ENCODE measurements around the gene PLSCR4.
"Not testable (repeated sequence)": the region's sequence is repeated elsewhere in the genome, so short reads cannot be mapped to it uniquely, and the experiment has no call there.

PLSCR4 gene, protein sequence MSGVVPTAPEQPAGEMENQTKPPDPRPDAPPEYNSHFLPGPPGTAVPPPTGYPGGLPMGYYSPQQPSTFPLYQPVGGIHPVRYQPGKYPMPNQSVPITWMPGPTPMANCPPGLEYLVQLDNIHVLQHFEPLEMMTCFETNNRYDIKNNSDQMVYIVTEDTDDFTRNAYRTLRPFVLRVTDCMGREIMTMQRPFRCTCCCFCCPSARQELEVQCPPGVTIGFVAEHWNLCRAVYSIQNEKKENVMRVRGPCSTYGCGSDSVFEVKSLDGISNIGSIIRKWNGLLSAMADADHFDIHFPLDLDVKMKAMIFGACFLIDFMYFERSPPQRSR
- total RNA-seq = 0 to 0.18 (median 0) reads per million in 9 experiments

DNA sequence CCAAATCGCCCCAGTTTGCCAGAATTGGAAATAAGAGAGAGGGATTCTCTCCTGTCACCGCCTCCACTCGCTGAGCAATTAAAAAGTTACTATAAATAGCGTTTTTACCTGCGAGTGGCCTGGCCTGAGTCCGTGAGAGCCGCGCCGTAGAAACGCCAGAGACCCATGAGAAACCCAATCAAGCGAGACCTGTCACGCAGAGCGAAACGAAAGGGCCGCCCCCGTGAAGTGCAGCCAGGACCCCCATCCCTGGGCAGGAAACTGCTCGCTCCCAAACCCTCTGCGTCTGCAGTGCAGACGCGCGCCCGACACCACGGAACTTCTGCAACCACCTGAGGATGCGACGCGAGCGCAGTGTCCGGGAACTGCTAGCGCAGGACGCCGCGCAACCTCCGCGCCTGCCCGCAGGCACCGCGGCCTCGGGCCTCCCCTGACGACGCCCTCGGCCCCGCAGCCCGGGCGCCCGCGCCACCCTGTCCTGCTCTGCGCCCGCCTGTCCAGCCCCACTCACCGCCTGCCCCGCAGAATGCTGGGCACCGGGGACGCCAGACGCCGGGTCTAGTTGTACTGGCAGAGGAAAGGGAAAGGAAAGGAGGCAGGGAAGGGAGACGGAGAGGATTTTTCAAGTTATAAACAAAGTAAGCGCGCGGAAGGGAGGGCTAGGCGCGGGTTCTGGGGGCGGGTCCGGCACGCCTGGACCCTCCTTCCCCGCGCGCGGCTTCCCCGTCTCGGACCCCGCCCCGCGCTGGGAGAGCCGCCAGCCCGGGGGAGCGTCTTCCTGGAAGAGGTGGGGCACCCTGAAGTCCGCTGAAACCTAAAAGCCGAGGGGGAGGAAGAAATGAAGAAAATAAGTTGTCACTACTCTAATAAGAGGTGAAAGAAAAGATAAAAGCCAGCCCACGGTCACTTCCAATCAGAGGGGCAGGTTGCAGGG lies at the start of gene PLSCR4:
TSS of gene PLSCR4 (minus strand) at position 657 of the 934 bp plus-strand sequence. CDS start 29,034 bp downstream, outside the sequence.
- peaks cover 27 to 38% of the 10 kb centered on the region in 2 donors for H3K27me3 Mint-ChIP-seq

DNA sequence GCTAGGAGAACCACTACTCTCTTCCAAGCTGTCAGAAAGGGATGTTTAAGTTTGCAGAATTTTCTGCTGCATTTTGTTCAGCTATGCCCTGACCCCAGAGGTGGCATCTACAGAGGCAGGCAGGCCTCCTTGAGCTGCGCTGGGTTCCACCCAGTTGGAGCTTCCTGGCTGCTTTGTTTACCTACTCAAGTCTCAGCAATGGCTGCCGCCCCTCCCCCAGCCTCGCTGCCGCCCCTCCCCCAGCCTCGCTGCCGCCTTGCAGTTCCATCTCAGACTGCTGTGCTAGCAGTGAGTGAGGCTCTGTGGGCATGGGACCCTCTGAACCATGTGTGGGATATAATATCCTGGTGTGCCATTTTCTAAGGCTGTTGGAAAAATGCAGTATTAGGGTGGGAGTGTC lies 42.5 kb upstream of the PLSCR4 start:
- H3K36me3 Mint-ChIP-seq (ENCODE audit: insufficient read depth); DNase-seq; ATAC-seq (replicated peaks); H3K9me3 Mint-ChIP-seq; H3K27me3 Mint-ChIP-seq; H3K4me1 Mint-ChIP-seq (ENCODE audit: low read depth in 2 of 2); H3K27ac Mint-ChIP-seq; H3K4me3 Mint-ChIP-seq: not testable (repeated sequence)

More for the DNA sequence above, at the start of gene PLSCR4:
- no peak within 1 kb of the TSS for H3K27ac Mint-ChIP-seq
- H3K36me3 Mint-ChIP-seq (ENCODE audit: insufficient read depth) = no peaks in the 10 kb centered on the region
- H3K4me1 Mint-ChIP-seq (ENCODE audit: low read depth in 2 of 2) = peaks cover 0 to 4% of the 10 kb centered on the region in 2 donors
- peaks cover 0 to 1% of the 10 kb centered on the region in 2 donors for H3K9me3 Mint-ChIP-seq
- DNase-seq (no peak), ATAC-seq (replicated peaks) (no peak)
- H3K4me3 Mint-ChIP-seq = peak within 1 kb of the TSS; percentile 68 to 70

DNA sequence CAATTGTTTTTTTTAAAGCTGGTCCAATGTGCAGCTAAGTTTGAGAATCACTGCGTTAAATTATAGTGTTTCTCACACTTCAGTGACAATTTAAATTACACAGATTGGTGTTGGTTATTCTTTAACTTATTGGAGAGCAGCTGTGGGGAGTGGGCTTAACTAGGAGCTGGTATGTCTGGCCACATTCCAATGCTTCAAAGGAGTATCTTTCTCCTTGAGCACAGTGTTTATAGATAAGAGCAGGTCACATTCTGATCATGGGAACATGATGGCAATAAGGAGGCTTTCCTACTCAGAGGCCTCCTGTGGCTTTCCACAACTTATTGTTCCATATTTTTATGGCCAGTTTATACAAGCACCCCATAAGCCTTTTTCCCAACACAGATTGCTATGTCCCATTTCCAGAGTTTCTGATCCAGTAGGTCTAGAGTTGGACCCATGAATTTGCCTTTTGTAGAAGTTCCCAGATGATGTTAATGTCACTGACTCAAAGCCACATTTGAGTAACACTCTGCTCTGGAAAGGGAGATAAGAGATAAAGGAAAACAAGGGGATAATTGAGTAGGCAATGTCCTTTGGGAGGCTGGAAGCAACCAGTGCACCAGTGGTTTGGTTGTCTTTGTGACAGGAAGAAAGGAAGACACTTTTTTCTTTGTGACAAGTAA lies 33.0 kb upstream of the PLSCR4 start:
- peaks cover 0 to 2% of the 10 kb centered on the region in 2 donors for H3K9me3 Mint-ChIP-seq
- H3K27me3 Mint-ChIP-seq = no peaks in the 10 kb centered on the region
- H3K36me3 Mint-ChIP-seq (ENCODE audit: insufficient read depth) = no peaks in the 10 kb centered on the region
- no peak overlapping the region for H3K4me3 Mint-ChIP-seq
- ATAC-seq (replicated peaks) = no peak
- no peak for DNase-seq
- H3K27ac Mint-ChIP-seq = no peak overlapping the region
- H3K4me1 Mint-ChIP-seq (ENCODE audit: low read depth in 2 of 2) = no peaks in the 10 kb centered on the region

DNA sequence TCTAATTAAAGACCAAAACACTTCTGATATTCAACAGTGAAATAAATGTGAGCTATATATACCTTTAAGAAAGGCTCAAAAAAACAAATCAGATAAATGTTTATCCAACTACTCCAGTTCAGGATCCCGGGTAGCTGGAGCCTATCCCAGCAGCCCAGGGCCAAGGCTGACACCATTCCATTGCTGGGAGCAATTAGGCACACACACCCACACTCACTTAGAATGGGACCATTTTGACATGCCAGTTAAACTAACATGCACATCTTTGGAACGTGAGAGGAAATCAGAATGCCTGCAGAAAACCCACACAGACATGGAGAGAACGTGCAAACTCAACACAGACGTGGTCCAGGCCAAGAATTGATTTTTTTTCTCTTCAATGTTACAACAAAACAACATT lies 30.0 kb upstream of the PLSCR4 start:
- Mint-ChIP-seq H3K27me3 (no peaks in the 10 kb centered on the region), H3K4me1 (ENCODE audit: low read depth in 2 of 2) (no peaks in the 10 kb centered on the region), H3K4me3 (no peak overlapping the region), H3K9me3 (no peaks in the 10 kb centered on the region), H3K36me3 (ENCODE audit: insufficient read depth) (no peaks in the 10 kb centered on the region), H3K27ac (no peak overlapping the region)
- DNase-seq = no peak
- no peak for ATAC-seq (replicated peaks)

DNA sequence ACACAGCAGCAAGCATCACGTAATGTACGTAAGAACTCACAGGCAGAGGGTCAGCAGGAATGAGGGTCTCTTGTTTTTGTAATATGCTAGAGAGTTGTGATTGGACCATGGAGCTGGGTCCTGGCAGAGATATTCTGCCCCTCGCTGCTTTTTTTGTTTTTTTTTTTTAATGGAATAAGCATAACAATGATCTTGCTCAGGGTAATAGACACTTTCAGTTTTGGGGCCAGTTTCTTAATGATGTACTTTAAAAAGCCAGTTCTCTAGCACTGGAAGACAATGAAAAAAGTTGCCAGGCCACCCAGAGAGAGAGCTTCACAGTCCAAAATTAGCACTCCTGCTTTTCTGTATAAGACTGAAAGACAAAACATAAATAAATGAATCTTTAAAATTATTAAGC lies 29.0 kb upstream of the PLSCR4 start:
- Mint-ChIP-seq H3K9me3 (no peaks in the 10 kb centered on the region), H3K4me3 (no peak overlapping the region), H3K4me1 (ENCODE audit: low read depth in 2 of 2) (no peaks in the 10 kb centered on the region), H3K27me3 (no peaks in the 10 kb centered on the region), H3K36me3 (ENCODE audit: insufficient read depth) (no peaks in the 10 kb centered on the region), H3K27ac (no peak overlapping the region)
- ATAC-seq (replicated peaks) = no peak
- no peak for DNase-seq

DNA sequence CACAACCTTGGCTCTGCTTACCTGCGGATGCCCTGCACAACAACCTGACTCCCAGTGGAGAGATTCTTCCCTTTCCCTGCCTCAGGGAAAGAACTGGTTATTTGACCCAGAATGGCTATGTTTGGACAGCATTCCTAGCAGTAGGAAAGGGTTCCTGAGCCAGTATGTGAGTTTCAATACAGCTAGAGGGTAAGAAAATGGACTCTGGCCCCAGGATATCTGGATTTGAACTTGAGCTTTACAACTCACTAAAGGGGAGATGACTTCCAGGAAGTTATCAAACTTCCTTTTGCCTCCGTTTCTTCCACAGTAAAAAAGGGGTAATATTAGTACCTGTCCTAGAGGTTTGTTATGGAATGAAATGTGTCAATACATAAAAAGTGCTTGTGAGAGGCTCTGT lies 28.1 kb upstream of the PLSCR4 start:
- H3K36me3 Mint-ChIP-seq (ENCODE audit: insufficient read depth) = no peaks in the 10 kb centered on the region
- H3K4me3 Mint-ChIP-seq = no peak overlapping the region
- H3K27ac Mint-ChIP-seq = no peak overlapping the region
- H3K9me3 Mint-ChIP-seq = no peaks in the 10 kb centered on the region
- no peak for DNase-seq
- no peaks in the 10 kb centered on the region for H3K4me1 Mint-ChIP-seq (ENCODE audit: low read depth in 2 of 2)
- no peaks in the 10 kb centered on the region for H3K27me3 Mint-ChIP-seq
- no peak for ATAC-seq (replicated peaks)

DNA sequence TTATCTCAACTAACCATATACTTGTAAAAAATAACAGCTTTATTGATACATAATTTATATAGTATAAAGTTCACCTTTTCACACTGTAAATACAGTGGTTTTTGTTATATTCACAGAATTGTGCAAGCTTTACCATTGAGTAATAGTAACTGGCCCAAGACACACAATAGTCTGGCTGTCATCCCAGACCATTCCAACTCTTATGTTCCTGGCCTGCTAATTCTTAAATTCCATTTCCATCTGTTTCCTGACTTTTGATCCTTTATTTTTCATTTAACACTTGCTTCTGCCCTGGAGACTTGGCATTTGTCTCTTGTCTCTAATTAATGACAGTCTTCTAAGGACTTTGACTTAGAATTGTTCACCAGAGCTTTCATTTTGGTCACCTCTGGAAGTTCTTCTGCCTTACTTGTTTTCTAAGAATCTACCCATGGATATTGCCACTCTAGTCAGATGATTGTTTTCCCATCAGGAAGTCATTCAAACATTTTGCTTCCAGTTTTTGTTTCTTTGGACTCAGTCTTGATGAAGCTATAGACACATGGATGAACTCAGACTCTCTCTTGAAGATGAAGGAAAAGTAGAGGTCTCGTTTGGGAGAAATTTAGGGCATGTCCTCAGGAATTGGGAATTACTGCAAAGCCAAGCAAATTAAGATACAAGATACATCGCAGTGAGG lies 27.2 kb upstream of the PLSCR4 start:
- Mint-ChIP-seq H3K4me3 (no peak overlapping the region), H3K27me3 (no peaks in the 10 kb centered on the region), H3K4me1 (ENCODE audit: low read depth in 2 of 2) (no peaks in the 10 kb centered on the region), H3K9me3 (no peaks in the 10 kb centered on the region), H3K27ac (no peak overlapping the region), H3K36me3 (ENCODE audit: insufficient read depth) (no peaks in the 10 kb centered on the region)
- ATAC-seq (replicated peaks) (no peak), DNase-seq (no peak)

DNA sequence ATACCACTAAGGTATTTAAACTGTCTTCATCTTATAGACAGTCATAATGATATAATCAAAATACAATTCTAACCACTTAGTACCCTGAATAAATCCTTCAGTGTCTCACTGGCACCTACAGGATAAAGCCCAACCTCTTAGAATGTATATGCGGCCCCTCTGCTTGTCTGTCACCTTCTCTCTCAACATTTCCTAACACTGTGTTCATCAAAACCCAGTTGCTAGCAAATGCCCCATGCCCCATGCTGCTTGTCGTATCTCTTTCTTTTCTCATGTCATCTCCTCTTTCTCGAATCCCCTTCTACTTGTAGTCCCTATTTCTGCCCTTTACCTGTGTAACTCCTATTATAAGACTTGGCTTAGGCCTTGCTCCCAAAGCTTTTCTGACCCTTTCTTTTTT lies 24.6 kb upstream of the PLSCR4 start:
- Mint-ChIP-seq H3K27ac (no peak overlapping the region), H3K4me1 (ENCODE audit: low read depth in 2 of 2) (no peaks in the 10 kb centered on the region), H3K36me3 (ENCODE audit: insufficient read depth) (no peaks in the 10 kb centered on the region), H3K4me3 (no peak overlapping the region), H3K9me3 (no peaks in the 10 kb centered on the region), H3K27me3 (no peaks in the 10 kb centered on the region)
- ATAC-seq (replicated peaks) (no peak), DNase-seq (no peak)

DNA sequence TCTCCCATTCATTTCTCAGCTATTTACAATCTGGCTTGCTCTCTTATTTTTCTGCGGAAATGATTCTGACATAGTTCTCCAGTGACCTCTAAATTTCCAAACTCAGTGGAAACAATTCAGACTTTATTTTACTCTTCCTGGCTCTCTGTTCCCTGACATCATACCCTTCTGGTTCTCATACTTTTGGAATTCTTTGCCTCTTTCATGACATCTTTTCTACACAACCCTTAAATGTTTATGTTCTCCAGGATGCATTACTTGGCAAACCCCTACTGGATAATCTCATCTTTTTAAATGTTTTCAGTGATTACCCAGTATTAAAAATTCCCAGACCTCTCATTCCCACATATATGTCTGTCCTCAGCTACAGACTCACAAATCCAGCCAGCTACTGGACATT lies 23.9 kb upstream of the PLSCR4 start:
- H3K9me3 Mint-ChIP-seq = no peaks in the 10 kb centered on the region
- no peak for ATAC-seq (replicated peaks)
- DNase-seq = no peak
- no peaks in the 10 kb centered on the region for H3K27me3 Mint-ChIP-seq
- no peak overlapping the region for H3K4me3 Mint-ChIP-seq
- no peak overlapping the region for H3K27ac Mint-ChIP-seq
- no peaks in the 10 kb centered on the region for H3K4me1 Mint-ChIP-seq (ENCODE audit: low read depth in 2 of 2)
- no peaks in the 10 kb centered on the region for H3K36me3 Mint-ChIP-seq (ENCODE audit: insufficient read depth)

DNA sequence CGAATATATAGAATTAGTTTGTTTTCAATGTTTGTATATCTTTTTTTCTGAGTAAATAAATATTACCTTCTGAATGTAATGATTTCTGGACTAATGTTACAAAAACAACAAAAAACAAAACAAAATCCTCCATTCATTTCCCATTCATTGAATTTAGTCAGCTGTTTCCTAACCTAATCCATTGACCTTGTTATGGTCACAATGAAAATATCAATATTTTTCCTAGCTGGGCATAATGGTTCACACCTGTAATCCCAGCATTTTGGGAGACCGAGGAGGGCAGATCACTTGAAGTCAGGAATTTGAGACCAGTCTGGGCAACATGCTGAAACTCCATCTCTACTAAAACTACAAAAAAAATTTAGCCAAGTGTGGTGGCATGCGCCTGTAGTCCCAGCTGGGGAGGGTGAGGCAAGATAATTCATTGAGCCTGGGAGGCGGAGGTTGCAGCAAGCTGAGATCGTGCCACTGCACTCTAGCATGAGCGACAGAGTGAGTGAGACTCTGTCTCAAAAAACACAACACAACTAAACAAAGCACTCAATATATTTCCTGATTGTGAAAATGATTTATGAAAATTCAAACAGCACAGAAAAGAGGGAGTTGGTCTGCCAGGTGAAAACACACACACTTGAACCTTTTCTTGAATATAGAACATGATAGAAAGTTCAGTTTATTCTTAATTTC lies 23.0 kb upstream of the PLSCR4 start:
- no peaks in the 10 kb centered on the region for H3K9me3 Mint-ChIP-seq
- H3K4me3 Mint-ChIP-seq = no peak overlapping the region
- no peaks in the 10 kb centered on the region for H3K36me3 Mint-ChIP-seq (ENCODE audit: insufficient read depth)
- H3K27me3 Mint-ChIP-seq = no peaks in the 10 kb centered on the region
- no peaks in the 10 kb centered on the region for H3K4me1 Mint-ChIP-seq (ENCODE audit: low read depth in 2 of 2)
- H3K27ac Mint-ChIP-seq = no peak overlapping the region
- ATAC-seq (replicated peaks) (no peak), DNase-seq (no peak)

DNA sequence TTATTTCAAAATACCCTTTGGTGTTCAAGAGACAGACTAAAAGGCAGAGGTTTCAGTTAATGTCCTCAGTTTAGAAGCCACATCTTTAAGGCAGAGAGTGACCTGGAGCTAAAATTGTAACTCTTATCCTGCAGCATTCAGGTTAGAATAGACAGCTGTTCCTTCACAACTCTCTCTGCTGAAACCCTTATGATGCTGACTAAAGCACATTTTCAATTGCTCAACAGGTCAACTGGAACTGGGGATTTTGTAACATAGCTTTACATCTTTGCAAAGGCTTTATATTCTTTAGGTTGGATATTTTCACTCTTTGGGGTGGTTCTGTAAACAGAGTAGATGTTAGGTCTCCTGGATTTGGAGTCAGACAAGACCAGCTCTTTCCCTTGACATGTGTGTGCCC lies 20.3 kb upstream of the PLSCR4 start:
- no peaks in the 10 kb centered on the region for H3K4me1 Mint-ChIP-seq (ENCODE audit: low read depth in 2 of 2)
- no peak overlapping the region for H3K27ac Mint-ChIP-seq
- H3K9me3 Mint-ChIP-seq = no peaks in the 10 kb centered on the region
- no peak overlapping the region for H3K4me3 Mint-ChIP-seq
- ATAC-seq (replicated peaks) (no peak), DNase-seq (no peak)
- H3K36me3 Mint-ChIP-seq (ENCODE audit: insufficient read depth) = no peaks in the 10 kb centered on the region
- no peaks in the 10 kb centered on the region for H3K27me3 Mint-ChIP-seq

DNA sequence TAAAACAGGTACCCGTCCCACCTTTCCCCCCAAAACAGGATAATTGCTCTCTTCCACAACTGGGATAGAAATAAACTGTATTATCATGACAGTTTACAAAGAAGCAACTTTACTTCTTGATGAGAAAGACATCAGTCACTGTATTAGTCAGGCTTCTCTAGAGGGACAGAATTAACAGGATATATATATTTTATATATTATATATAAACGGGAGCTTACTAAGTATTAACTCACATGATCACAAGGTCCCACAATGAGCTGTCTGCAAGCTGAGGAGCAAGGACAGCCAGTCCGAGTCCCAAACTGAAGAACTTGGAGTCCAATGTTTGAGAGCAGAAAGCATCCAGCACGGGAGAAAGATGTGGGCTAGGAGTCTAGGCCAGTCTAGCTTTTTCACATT lies 18.4 kb upstream of the PLSCR4 start:
- DNase-seq (no peak), ATAC-seq (replicated peaks) (no peak)
- Mint-ChIP-seq H3K27me3 (no peaks in the 10 kb centered on the region), H3K4me1 (ENCODE audit: low read depth in 2 of 2) (no peaks in the 10 kb centered on the region), H3K9me3 (no peaks in the 10 kb centered on the region), H3K27ac (no peak overlapping the region), H3K36me3 (ENCODE audit: insufficient read depth) (no peaks in the 10 kb centered on the region), H3K4me3 (no peak overlapping the region)
